K562 (cell line): Measurements from ENCODE around the gene KLHL24. TPM values are rescaled to one million over a fixed set of nuclear protein-coding genes. Genes with fewer than 3 reads are reported as not detected.

Source experiments
- ATAC-seq: fragments of 200-7000 bp; cut with Tn5 transposase; 3 replicates; pipeline ENCODE4 v1.9.1; 2020; ENCODE audit warnings: moderate library complexity
- BruUV-seq: library from RNA; stranded (reverse); fragments of 400-500 nt; replicated peaks from 2 replicates; lab custom pipeline; 2021; lab: Mats Ljungman, UMichigan
- CTCF ChIA-PET: fragments of 300-600 bp; formaldehyde crosslinking; extraction: SDS; loops from one replicate; lab custom pipeline; 2021; ENCODE audit warnings: low intra/inter-chr PET ratio; lab: Yijun Ruan, JAX
- POLR2A ChIA-PET: fragments of 300-600, 350-650 bp; sonication (Branson Sonifier 250); formaldehyde crosslinking; extraction: SDS; loops from one replicate; lab custom pipeline; 2021; ENCODE audit warnings: antibody characterized with exemption, inconsistent platforms; lab: Yijun Ruan, JAX
- DNase-seq, 4 experiments: peaks; one replicate each; pipeline versions ENCODE4 v3.0.0 to v3.0.0-alpha.2; 2011 to 2018; ENCODE audit warnings: low spot score in 3 of 4, mixed read lengths in 3 of 4; ENCODE audit errors: extremely low read depth in 1 of 4
- FAIRE-seq: peaks from 2 replicates; lab custom pipeline; 2011; peaks lifted over from hg19 to GRCh38; lab: Jason Lieb, UNC
- H2AFZ ChIP-seq: 2 replicates; pipeline ENCODE4 v1.6.0; 2011; ENCODE audit warnings: low read depth, low read length, control low read depth, inconsistent platforms
- H3K27ac ChIP-seq: fragments of 200-600 bp; 3 replicates; pipeline ENCODE4 v1.8.0; 2011; ENCODE audit warnings: low read depth, mild to moderate bottlenecking, control low read depth, inconsistent platforms, low read length, moderate library complexity, mixed read lengths; ENCODE audit errors: extremely low read depth
- H3K27me3 ChIP-seq, 2 experiments: fragments of 300-600 bp in 1 of 2; 2 replicates in 1 of 2; 3 replicates in 1 of 2; pipeline versions ENCODE4 v1.6.0 to v1.8.0; 2011; ENCODE audit warnings: inconsistent platforms in 2 of 2, low read length in 2 of 2, mild to moderate bottlenecking in 1 of 2, mixed read lengths in 1 of 2, moderate library complexity in 1 of 2; ENCODE audit not compliant: control insufficient read depth in 2 of 2, insufficient read depth in 2 of 2
- H3K36me3 ChIP-seq: fragments of 300-600 bp; 3 replicates; pipeline ENCODE4 v1.8.0; 2011; ENCODE audit warnings: mild to moderate bottlenecking, low read length, inconsistent platforms; ENCODE audit not compliant: control insufficient read depth, insufficient read depth
- H3K4me1 ChIP-seq, 2 experiments: fragments of 200-600 bp in 1 of 2; replicated peaks in 1 of 2; 2 replicates in 1 of 2; 3 replicates in 1 of 2; pipeline versions ENCODE4 v1.5.1 to v1.8.0; 2011; ENCODE audit warnings: inconsistent platforms in 2 of 2, low read length in 2 of 2, mild to moderate bottlenecking in 1 of 2, mixed read lengths in 1 of 2, moderate library complexity in 1 of 2; ENCODE audit not compliant: control insufficient read depth in 2 of 2, insufficient read depth in 2 of 2
- H3K4me2 ChIP-seq: 2 replicates; pipeline ENCODE4 v1.6.1; 2011; ENCODE audit warnings: low read length, control low read depth, inconsistent platforms, mixed read lengths; ENCODE audit not compliant: insufficient read depth
- H3K4me3 ChIP-seq: fragments of 200-600 bp; sonication (generic), shearing (Covaris generic); 2 replicates; pipeline ENCODE4 v1.5.1; 2016; ENCODE audit warnings: control low read depth, inconsistent platforms
- H3K79me2 ChIP-seq: fragments of 200-600 bp; 3 replicates; pipeline ENCODE4 v1.8.0; 2011; ENCODE audit warnings: low read length, inconsistent platforms; ENCODE audit not compliant: control insufficient read depth, insufficient read depth
- H3K9ac ChIP-seq, 2 experiments: 2 replicates each; pipeline versions ENCODE4 v1.6.0 to v1.6.1; 2011; ENCODE audit warnings: low read depth in 2 of 2, low read length in 2 of 2, control low read depth in 1 of 2, inconsistent platforms in 1 of 2, mild to moderate bottlenecking in 1 of 2, mixed read lengths in 1 of 2; ENCODE audit not compliant: insufficient read depth in 1 of 2
- H3K9me1 ChIP-seq: one replicate; pipeline ENCODE4 v1.6.0; 2011; ENCODE audit warnings: inconsistent platforms, mild to moderate bottlenecking, low read length, moderate library complexity; ENCODE audit not compliant: control insufficient read depth, insufficient read depth
- H3K9me3 ChIP-seq: replicated peaks from 2 replicates; pipeline ENCODE4 v1.5.1; 2011; ENCODE audit warnings: low read depth, low read length, inconsistent platforms; ENCODE audit not compliant: control insufficient read depth, insufficient read depth
- H4K20me1 ChIP-seq: replicated peaks from 2 replicates; pipeline ENCODE4 v1.6.1; 2011; ENCODE audit warnings: low read length, inconsistent platforms, mixed read lengths; ENCODE audit not compliant: control insufficient read depth, insufficient read depth
- FOSL1 ChIP-seq: fragments of 200-800 bp; sonication (Bioruptor generic); conservative IDR thresholded peaks from 2 replicates; pipeline ENCODE4 v1.6.1; 2016; ENCODE audit warnings: missing genetic modification characterization, missing compliant biosample characterization
- FOXA1 ChIP-seq: fragments of 450-650 bp; IDR thresholded peaks from 2 replicates; pipeline ENCODE4 v1.6.1; 2016; ENCODE audit warnings: mild to moderate bottlenecking, borderline replicate concordance
- HNRNPK ChIP-seq: fragments of 200-400 bp; formaldehyde crosslinking; IDR thresholded peaks from one replicate; pipeline ENCODE4 v1.6.1; 2018; ENCODE audit warnings: mild to moderate bottlenecking, low read depth, low read length; ENCODE audit not compliant: poor library complexity, severe bottlenecking
- NR3C1 ChIP-seq: sonication (generic); formaldehyde crosslinking; IDR thresholded peaks from 2 replicates; pipeline ENCODE4 v1.8.1; 2022; ENCODE audit warnings: missing genetic modification reagents
- POLR2AphosphoS5 ChIP-seq: IDR thresholded peaks from 2 replicates; pipeline ENCODE4 v1.6.1; 2011; ENCODE audit warnings: mild to moderate bottlenecking, low read depth, low read length, moderate library complexity; ENCODE audit not compliant: control insufficient read depth, insufficient read depth
- SIRT6 ChIP-seq: IDR thresholded peaks from one replicate; pipeline ENCODE4 v1.6.1; 2012; ENCODE audit warnings: low read depth, mild to moderate bottlenecking, control low read depth, inconsistent platforms, low read length, moderate library complexity
- SMAD3 ChIP-seq: fragments of 450-650 bp; formaldehyde crosslinking; conservative IDR thresholded peaks from 2 replicates; pipeline ENCODE4 v1.4.0; 2020; ENCODE audit warnings: mild to moderate bottlenecking
- SMARCA4 ChIP-seq: fragments of 450-650 bp; IDR thresholded peaks from 2 replicates; pipeline ENCODE4 v1.6.1; 2016
- ZFP1 ChIP-seq: fragments of 450-650 bp; formaldehyde crosslinking; IDR thresholded peaks from 2 replicates; pipeline ENCODE4 v1.4.0; 2020; ENCODE audit warnings: mild to moderate bottlenecking, mixed read lengths
- ZNF174 ChIP-seq: fragments of 250-450 bp; sonication (Bioruptor Pico); IDR thresholded peaks from 2 replicates; pipeline ENCODE4 v1.4.0; 2020; ENCODE audit warnings: mild to moderate bottlenecking
- ZNF23 ChIP-seq: fragments of 250-450 bp; sonication (Bioruptor Pico); IDR thresholded peaks from 2 replicates; pipeline ENCODE4 v1.4.0; 2020; ENCODE audit warnings: mild to moderate bottlenecking
- ZNF384 ChIP-seq: IDR thresholded peaks from 2 replicates; pipeline ENCODE4 v1.6.1; 2012; ENCODE audit warnings: low read depth, low read length, improper control_type of control experiment
- ZNF551 ChIP-seq: fragments of 250-450 bp; sonication (Bioruptor Pico); IDR thresholded peaks from 2 replicates; pipeline ENCODE4 v1.5.0; 2021; ENCODE audit warnings: mild to moderate bottlenecking, moderate library complexity
- ZNF717 ChIP-seq: fragments of 250-450 bp; sonication (Bioruptor Pico); IDR thresholded peaks from 2 replicates; pipeline ENCODE4 v1.5.0; 2021
- ZNF830 ChIP-seq: fragments of 250-450 bp; sonication (Bioruptor Pico); IDR thresholded peaks from 2 replicates; pipeline ENCODE4 v1.5.0; 2021; ENCODE audit warnings: mild to moderate bottlenecking
- WGBS: fragments of 100-300 bp; shearing (Covaris generic); methylation state at CpG from one replicate; pipeline ENCODE4 v1.1.6; 2016; ENCODE audit warnings: low coverage, mixed read lengths; ENCODE audit not compliant: insufficient coverage; ENCODE audit errors: missing lambda C conversion rate; 5-methylcytosine and 5-hydroxymethylcytosine counted together
- in situ Hi-C: fragments of 300-500 bp; cut with MboI; formaldehyde crosslinking; loops from 4 replicates; pipeline ENCODE4 v1.15.0; 2018; ENCODE audit warnings: inconsistent platforms, mixed read lengths
- intact Hi-C: fragments of 100-400 bp; cut with micrococcal nuclease; formaldehyde crosslinking; loops from 2 replicates; pipeline ENCODE4 v1.14.2; 2022
- polyA plus RNA-seq, 8 experiments: library from polyadenylated mRNA; depleted of rRNA in 4 of 8; stranded (reverse) in 5 of 8; unstranded in 3 of 8; fragments of >200 nt; fragmentation: Nextera tagmentation in 2 of 8; fragmentation: Illumina TruSeq in 1 of 8; extraction: Ambion mirVana in 2 of 8; extraction: Trizol in 1 of 8; gene quantifications; 2 replicates each; pipeline versions ENCODE4 v1.2.1 to v1.2.3, GENCODE V29; 2011 to 2014; ENCODE audit warnings: inconsistent platforms in 1 of 8, missing spikeins in 1 of 8
- total RNA-seq, 7 experiments: library from RNA; depleted of rRNA in 6 of 7; stranded (reverse); fragments of >200 nt in 6 of 7; fragmentation: Illumina TruSeq in 2 of 7; extraction: Trizol in 2 of 7; gene quantifications; 2 replicates each; pipeline versions ENCODE4 v1.2.1 to v1.2.3, GENCODE V29; 2011 to 2021; ENCODE audit warnings: low replicate concordance in 1 of 7
- TF ChIP-seq, protein P1 (sequence below): fragments of 200-800 bp; sonication (Bioruptor generic); IDR thresholded peaks from 2 replicates; pipeline ENCODE4 v1.6.1; 2017; ENCODE audit warnings: missing genetic modification characterization, missing compliant biosample characterization

KLHL24 gene
- total and polyA plus RNA-seq, 9 of the 15 experiments (the other 6 are each of a cell fraction or from before 2014, with no cell fraction given): 3.3 to 21.2 (median 14.2) TPM

DNA sequence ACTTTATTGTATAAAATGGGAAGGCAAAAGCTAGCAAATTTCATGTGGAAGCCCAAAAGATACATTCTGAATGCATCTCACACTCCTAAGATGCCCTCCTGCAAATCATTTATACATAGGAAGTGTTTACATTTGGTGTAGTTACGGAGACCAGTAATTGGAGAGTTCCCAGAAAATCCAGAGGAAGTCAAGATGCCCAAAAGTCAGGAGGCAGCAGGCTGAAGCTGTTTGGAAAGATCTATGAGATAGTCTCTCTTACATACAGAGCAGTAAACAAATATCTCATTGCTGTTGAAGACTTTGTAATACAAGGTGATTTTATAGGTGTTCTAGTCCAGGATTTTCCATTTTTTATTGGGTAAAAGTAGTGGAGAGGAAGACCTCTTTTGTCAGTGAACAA lies 8.8 kb downstream of the KLHL24 start:
- Histone ChIP-seq H3K9me3 (no peaks in the 10 kb centered on the region), H3K4me2 (no peak overlapping the region), H2AFZ (no peak overlapping the region), H3K27me3 (no peaks in the 10 kb centered on the region), H3K9ac (no peak overlapping the region), H3K27ac (no peak overlapping the region), H4K20me1 (no peaks in the 10 kb centered on the region), H3K9me1 (no peaks in the 10 kb centered on the region), H3K4me3 (no peak overlapping the region), H3K4me1 (no peaks in the 10 kb centered on the region), H3K36me3 (no peaks in the 10 kb centered on the region), H3K79me2 (no peaks in the 10 kb centered on the region; the same call in 2 of the 3 replicates)
- no peak for ATAC-seq
- DNase-seq: no peak
- ChIA-PET POLR2A (interaction anchor here (1.2 to 1.3 kb wide), 2 partner anchors 10 to 117 kb away, joined by 3 read pairs; no protein-coding TSS in a partner anchor), CTCF (no interaction called here)
- in situ Hi-C loops (no loop called here), intact Hi-C loops (no loop called here)
- WGBS: 85% methylated on average over 1 of the region's 1 CpG
- TF ChIP-seq ZNF717: no peak
- no peak for TF ChIP-seq SMAD3 (CRISPR knock-in tag)
- TF ChIP-seq SMARCA4: no peak
- no peak for TF ChIP-seq FOSL1 (tag)
- no peak for TF ChIP-seq ZNF174 (CRISPR knock-in tag)
- no peak for TF ChIP-seq ZFP1 (CRISPR knock-in tag)
- TF ChIP-seq NR3C1 (CRISPR knock-in tag): no peak
- TF ChIP-seq, protein P1, sequence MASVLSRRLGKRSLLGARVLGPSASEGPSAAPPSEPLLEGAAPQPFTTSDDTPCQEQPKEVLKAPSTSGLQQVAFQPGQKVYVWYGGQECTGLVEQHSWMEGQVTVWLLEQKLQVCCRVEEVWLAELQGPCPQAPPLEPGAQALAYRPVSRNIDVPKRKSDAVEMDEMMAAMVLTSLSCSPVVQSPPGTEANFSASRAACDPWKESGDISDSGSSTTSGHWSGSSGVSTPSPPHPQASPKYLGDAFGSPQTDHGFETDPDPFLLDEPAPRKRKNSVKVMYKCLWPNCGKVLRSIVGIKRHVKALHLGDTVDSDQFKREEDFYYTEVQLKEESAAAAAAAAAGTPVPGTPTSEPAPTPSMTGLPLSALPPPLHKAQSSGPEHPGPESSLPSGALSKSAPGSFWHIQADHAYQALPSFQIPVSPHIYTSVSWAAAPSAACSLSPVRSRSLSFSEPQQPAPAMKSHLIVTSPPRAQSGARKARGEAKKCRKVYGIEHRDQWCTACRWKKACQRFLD (CRISPR knock-in tag): no peak
- TF ChIP-seq ZNF23 (CRISPR knock-in tag): no peak
- TF ChIP-seq POLR2AphosphoS5: no peak
- no peak for TF ChIP-seq ZNF830 (CRISPR knock-in tag)
- TF ChIP-seq ZNF384: no peak
- no peak for TF ChIP-seq FOXA1
- TF ChIP-seq HNRNPK: no peak
- no peak for TF ChIP-seq ZNF551 (CRISPR knock-in tag)
- TF ChIP-seq SIRT6: no peak
- FAIRE-seq: no peak
- no TSS peak for BruUV-seq
